Neutrophil (primary cell): ENCODE measurements around the gene TRIM31.

Source experiments
- H3K27ac ChIP-seq: fragments of 200-600 bp; sonication (generic); 2 replicates; pipeline ENCODE4 v1.5.1; 2016; ENCODE audit warnings: mild to moderate bottlenecking, moderate library complexity
- H3K27me3 ChIP-seq: fragments of 200-600 bp; sonication (generic); 2 replicates; pipeline ENCODE4 v1.6.0; 2016; ENCODE audit warnings: mild to moderate bottlenecking
- H3K36me3 ChIP-seq: fragments of 200-600 bp; sonication (generic); 2 replicates; pipeline ENCODE4 v1.5.1; 2017
- H3K4me1 ChIP-seq, 2 experiments: fragments of 200-600 bp in 1 of 2; sonication (generic) in 1 of 2; 1 replicate in 1 of 2; 2 replicates in 1 of 2; pipeline versions ENCODE4 v1.5.1 to v1.6.1; 2013 to 2016; ENCODE audit warnings: low read depth in 1 of 2, low read length in 1 of 2, mild to moderate bottlenecking in 1 of 2, moderate library complexity in 1 of 2; ENCODE audit not compliant: control insufficient read depth in 1 of 2, insufficient read depth in 1 of 2
- H3K4me3 ChIP-seq, 2 experiments: fragments of 200-600 bp in 1 of 2; sonication (generic) in 1 of 2; 1 replicate in 1 of 2; 2 replicates in 1 of 2; pipeline ENCODE4 v1.5.1; 2013 to 2016; ENCODE audit warnings: low read depth in 1 of 2, low read length in 1 of 2, mild to moderate bottlenecking in 1 of 2, moderate library complexity in 1 of 2
- H3K9me3 ChIP-seq: fragments of 200-600 bp; sonication (generic); 2 replicates; pipeline ENCODE4 v1.5.1; 2016
- TF ChIP-seq, protein P1 (sequence below): fragments of 200-600 bp; sonication (generic); IDR thresholded peaks from 2 replicates; pipeline ENCODE4 v1.5.1; 2016; ENCODE audit warnings: antibody characterized with exemption

Gene TRIM31

DNA sequence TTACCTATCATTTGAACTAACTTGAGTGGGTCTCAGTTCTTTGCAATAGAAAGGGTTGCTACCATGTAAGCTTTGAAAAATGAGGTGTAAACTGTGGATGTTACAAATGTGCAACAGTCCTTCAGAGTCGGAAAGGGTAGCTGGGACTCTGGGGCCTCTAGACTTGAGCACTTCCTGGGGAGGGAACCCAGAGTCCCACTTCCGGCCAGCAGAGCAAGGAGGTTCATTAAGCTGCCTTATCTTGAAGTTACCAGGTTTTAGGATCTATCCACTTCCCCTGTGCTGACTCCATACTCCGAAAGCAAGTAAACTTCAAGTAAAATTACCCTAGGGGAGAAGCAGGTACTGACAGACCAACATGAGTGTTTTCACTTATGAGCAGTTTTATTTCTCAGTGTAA is 38.7 kb upstream of the TRIM31 start:
- no peak overlapping the region for H3K4me3 ChIP-seq
- peaks cover 7% of the 10 kb centered on the region for H3K27me3 ChIP-seq
- no peak overlapping the region for H3K27ac ChIP-seq
- no peaks in the 10 kb centered on the region for H3K36me3 ChIP-seq
- no peaks in the 10 kb centered on the region for H3K9me3 ChIP-seq
- TF ChIP-seq, protein P1, sequence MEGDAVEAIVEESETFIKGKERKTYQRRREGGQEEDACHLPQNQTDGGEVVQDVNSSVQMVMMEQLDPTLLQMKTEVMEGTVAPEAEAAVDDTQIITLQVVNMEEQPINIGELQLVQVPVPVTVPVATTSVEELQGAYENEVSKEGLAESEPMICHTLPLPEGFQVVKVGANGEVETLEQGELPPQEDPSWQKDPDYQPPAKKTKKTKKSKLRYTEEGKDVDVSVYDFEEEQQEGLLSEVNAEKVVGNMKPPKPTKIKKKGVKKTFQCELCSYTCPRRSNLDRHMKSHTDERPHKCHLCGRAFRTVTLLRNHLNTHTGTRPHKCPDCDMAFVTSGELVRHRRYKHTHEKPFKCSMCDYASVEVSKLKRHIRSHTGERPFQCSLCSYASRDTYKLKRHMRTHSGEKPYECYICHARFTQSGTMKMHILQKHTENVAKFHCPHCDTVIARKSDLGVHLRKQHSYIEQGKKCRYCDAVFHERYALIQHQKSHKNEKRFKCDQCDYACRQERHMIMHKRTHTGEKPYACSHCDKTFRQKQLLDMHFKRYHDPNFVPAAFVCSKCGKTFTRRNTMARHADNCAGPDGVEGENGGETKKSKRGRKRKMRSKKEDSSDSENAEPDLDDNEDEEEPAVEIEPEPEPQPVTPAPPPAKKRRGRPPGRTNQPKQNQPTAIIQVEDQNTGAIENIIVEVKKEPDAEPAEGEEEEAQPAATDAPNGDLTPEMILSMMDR, result no peak
- H3K4me1 ChIP-seq, result peaks cover 19 to 34% of the 10 kb centered on the region in 2 experiments

DNA sequence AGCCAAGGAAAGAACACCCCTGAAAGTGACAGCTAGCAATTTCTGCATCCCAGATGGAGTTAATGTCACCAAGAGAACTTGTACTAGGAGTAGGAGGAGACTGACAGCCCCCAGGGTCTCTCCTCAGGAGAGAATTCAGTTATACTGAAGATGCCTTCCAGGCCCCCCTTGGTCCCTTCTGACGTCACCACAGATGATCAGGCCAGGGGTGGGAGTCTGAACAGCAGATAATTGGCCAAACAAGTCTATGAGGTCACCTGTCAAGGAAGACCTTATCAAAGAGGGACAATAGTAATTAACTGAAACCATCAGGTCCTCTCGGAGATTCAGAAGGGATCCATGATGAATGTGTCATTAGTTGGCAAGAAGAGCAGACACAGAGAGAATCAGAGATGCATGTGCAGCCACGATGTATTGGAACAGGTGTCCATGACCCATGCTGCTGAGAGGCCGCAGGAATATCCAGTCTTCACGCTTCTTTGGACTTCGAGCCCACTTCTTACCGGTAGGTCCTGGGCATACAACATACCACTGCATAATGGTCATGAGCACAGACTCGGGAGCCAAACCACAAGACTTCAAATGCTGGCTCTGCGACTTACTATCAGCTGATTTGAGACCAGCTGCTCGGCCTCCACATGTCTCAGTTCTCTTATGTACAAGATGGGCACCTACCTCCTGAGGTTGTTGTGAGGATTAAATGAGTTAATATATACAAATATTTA is 37.9 kb upstream of the TRIM31 start:
- TF ChIP-seq, protein P1, result no peak
- H3K27me3 ChIP-seq, result peaks cover 3% of the 10 kb centered on the region

DNA sequence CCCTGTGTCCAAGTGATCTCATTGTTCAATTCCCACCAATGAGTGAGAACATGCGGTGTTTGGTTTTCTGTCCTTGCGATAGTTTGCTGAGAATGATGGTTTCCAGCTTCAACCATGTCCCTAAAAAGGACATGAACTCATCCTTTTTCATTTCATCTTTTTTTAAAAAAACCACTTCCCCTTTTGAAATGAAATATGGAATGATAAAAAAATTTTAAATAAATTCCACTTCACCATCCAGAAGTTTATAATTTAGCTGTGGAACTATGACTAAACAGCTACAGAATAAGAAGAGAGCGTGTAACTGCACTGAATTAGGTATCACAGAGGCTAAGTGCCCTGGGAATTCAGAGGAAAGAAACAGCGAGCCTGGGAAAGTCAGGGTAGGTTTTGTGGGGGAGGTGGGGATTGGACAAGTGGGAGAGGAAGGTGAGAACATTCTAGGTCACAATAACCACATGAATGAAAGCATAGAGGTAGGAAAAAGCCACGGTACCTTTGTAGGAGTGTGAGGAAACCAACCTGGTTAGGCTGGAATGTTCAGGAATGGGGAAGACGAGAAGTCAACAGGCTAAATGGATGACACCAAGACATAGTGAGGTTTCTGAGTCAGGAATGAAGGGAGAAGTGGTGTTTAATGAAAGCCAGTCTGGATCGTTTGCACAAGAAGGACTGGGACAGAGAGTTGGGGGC is 37.1 kb upstream of the TRIM31 start:
- H3K27ac ChIP-seq, result no peak overlapping the region
- H3K9me3 ChIP-seq, result no peaks in the 10 kb centered on the region
- peaks cover 8% of the 10 kb centered on the region for H3K27me3 ChIP-seq
- H3K4me1 ChIP-seq, result peaks cover 19 to 29% of the 10 kb centered on the region in 2 experiments
- TF ChIP-seq, protein P1, result no peak
- H3K4me3 ChIP-seq, result no peak overlapping the region
- no peaks in the 10 kb centered on the region for H3K36me3 ChIP-seq

More for the DNA sequence above, 37.9 kb upstream of the TRIM31 start:
- Histone ChIP-seq H3K4me1 (peaks cover 19 to 29% of the 10 kb centered on the region in 2 experiments), H3K36me3 (no peaks in the 10 kb centered on the region), H3K4me3 (no peak overlapping the region), H3K27ac (no peak overlapping the region), H3K9me3 (no peaks in the 10 kb centered on the region)

DNA sequence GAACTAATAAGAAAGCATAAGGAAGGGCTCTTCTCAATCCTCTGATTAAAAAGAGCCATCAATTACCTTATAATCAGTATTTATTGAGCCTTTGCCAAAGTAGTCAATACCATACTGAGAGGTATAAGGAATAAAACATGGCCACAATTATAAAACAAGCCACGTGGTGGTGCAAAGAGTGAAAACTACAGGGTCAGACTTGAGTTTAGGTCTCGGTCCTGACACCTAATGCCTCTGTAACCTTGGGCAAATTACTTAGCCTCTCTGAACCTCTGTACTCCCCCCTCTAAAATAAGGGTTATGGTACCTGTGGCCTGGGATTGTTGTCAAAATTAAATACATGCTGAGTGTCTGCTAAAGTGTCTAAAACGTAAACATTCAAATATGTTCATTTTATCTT is 36.3 kb upstream of the TRIM31 start:
- H3K27ac ChIP-seq, result no peak overlapping the region
- TF ChIP-seq, protein P1, result no peak
- no peaks in the 10 kb centered on the region for H3K36me3 ChIP-seq
- no peak overlapping the region for H3K4me3 ChIP-seq
- peaks cover 19 to 29% of the 10 kb centered on the region in 2 experiments for H3K4me1 ChIP-seq
- no peaks in the 10 kb centered on the region for H3K9me3 ChIP-seq
- H3K27me3 ChIP-seq, result peaks cover 16% of the 10 kb centered on the region

DNA sequence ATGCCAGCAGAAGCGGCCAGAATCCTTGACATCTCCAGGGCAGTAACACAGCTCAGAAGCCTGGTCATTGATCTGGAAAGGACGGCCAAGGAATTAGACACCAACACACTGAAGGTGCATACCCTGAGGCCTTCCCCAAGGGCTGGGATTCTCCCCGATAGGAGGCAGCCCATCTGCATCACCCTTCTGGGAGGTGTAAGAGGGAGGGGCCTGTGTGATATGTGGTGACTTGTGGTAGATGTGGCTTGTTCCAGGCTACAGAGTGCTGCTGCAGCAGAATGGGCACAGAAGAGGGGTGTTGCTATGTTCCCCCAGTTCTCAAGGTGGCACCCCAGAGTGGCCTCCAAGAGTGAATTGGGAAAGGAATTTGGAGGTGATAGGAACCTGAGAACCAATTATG is 34.2 kb upstream of the TRIM31 start:
- TF ChIP-seq, protein P1, result no peak
- Histone ChIP-seq H3K27ac (no peak overlapping the region), H3K4me3 (no peak overlapping the region), H3K36me3 (no peaks in the 10 kb centered on the region), H3K9me3 (no peaks in the 10 kb centered on the region), H3K4me1 (peaks cover 8 to 11% of the 10 kb centered on the region in 2 experiments), H3K27me3 (peaks cover 37% of the 10 kb centered on the region)
